Mesenchymal stem cell (in vitro differentiated cells and primary cell): ENCODE data around the gene ZBTB12.

Experiments used
- DNase-seq: peaks from one replicate; pipeline ENCODE4 v3.0.0-alpha.2; 2013
- H2AFZ ChIP-seq: one replicate; pipeline ENCODE4 v1.6.1; 2013; ENCODE audit warnings: low read depth, mild to moderate bottlenecking, control low read depth, inconsistent platforms, low read length, moderate library complexity
- H2AK5ac ChIP-seq: 2 replicates; pipeline ENCODE4 v1.6.1; 2013; ENCODE audit warnings: low read length, moderate library complexity, mild to moderate bottlenecking, inconsistent platforms; ENCODE audit not compliant: severe bottlenecking
- H2BK120ac ChIP-seq: one replicate; pipeline ENCODE4 v1.6.1; 2013; ENCODE audit warnings: low read depth, mild to moderate bottlenecking, inconsistent platforms, low read length, moderate library complexity
- H2BK12ac ChIP-seq, 2 experiments: one replicate each; pipeline ENCODE4 v1.6.1; 2013; ENCODE audit warnings: inconsistent platforms in 2 of 2, low read length in 2 of 2, mild to moderate bottlenecking in 2 of 2, moderate library complexity in 2 of 2, control low read depth in 1 of 2
- H2BK15ac ChIP-seq: one replicate; pipeline ENCODE4 v1.6.1; 2013; ENCODE audit warnings: mild to moderate bottlenecking, low read depth, inconsistent platforms; ENCODE audit not compliant: poor library complexity, severe bottlenecking
- H2BK5ac ChIP-seq: 2 replicates; pipeline ENCODE4 v1.6.1; 2013; ENCODE audit warnings: low read depth, mild to moderate bottlenecking, low read length, control low read depth, inconsistent platforms; ENCODE audit not compliant: poor library complexity, severe bottlenecking
- H3K14ac ChIP-seq, 2 experiments: one replicate each; pipeline ENCODE4 v1.6.1; 2013; ENCODE audit warnings: inconsistent platforms in 2 of 2, low read length in 2 of 2, control low read depth in 1 of 2, mild to moderate bottlenecking in 1 of 2, moderate library complexity in 1 of 2
- H3K18ac ChIP-seq, 2 experiments: one replicate each; pipeline ENCODE4 v1.6.1; 2013; ENCODE audit warnings: inconsistent platforms in 2 of 2, low read length in 2 of 2, control low read depth in 1 of 2, low read depth in 1 of 2, mild to moderate bottlenecking in 1 of 2
- H3K23ac ChIP-seq, 2 experiments: one replicate each; pipeline ENCODE4 v1.6.1; 2013; ENCODE audit warnings: inconsistent platforms in 2 of 2, low read length in 2 of 2, mild to moderate bottlenecking in 2 of 2, moderate library complexity in 2 of 2, control low read depth in 1 of 2
- H3K27ac ChIP-seq: 2 replicates; pipeline ENCODE4 v1.5.1; 2013; ENCODE audit warnings: mild to moderate bottlenecking, moderate library complexity, low read length, control low read depth, inconsistent platforms; ENCODE audit not compliant: poor library complexity, severe bottlenecking
- H3K27me3 ChIP-seq, 2 experiments: 2 replicates each; pipeline versions ENCODE4 v1.6.1 to v1.7.0; 2013; ENCODE audit warnings: low read length in 2 of 2, mild to moderate bottlenecking in 2 of 2, moderate library complexity in 2 of 2, control low read depth in 1 of 2, inconsistent platforms in 1 of 2; ENCODE audit not compliant: control insufficient read depth in 1 of 2, insufficient read depth in 1 of 2
- H3K36me3 ChIP-seq, 2 experiments: 2 replicates each; pipeline versions ENCODE4 v1.6.1 to v1.7.0; 2013; ENCODE audit warnings: low read length in 2 of 2, control low read depth in 1 of 2, inconsistent platforms in 1 of 2, low read depth in 1 of 2, mild to moderate bottlenecking in 1 of 2; ENCODE audit not compliant: insufficient read depth in 2 of 2, control insufficient read depth in 1 of 2
- H3K4ac ChIP-seq, 2 experiments: one replicate each; pipeline ENCODE4 v1.6.1; 2013; ENCODE audit warnings: inconsistent platforms in 2 of 2, low read length in 2 of 2, mild to moderate bottlenecking in 2 of 2, moderate library complexity in 2 of 2, control low read depth in 1 of 2, low read depth in 1 of 2
- H3K4me1 ChIP-seq: 2 replicates; pipeline ENCODE4 v1.6.1; 2013; ENCODE audit warnings: low read depth, low read length, control low read depth; ENCODE audit not compliant: control insufficient read depth, insufficient read depth
- H3K4me2 ChIP-seq: 2 replicates; pipeline ENCODE4 v1.6.1; 2013; ENCODE audit warnings: low read length, mild to moderate bottlenecking, inconsistent platforms; ENCODE audit not compliant: poor library complexity, severe bottlenecking
- H3K4me3 ChIP-seq, 2 experiments: 2 replicates each; pipeline versions ENCODE4 v1.5.1 to v1.7.0; 2013; ENCODE audit warnings: low read length in 2 of 2, mild to moderate bottlenecking in 2 of 2, control low read depth in 1 of 2, low read depth in 1 of 2; ENCODE audit not compliant: insufficient read depth in 1 of 2
- H3K79me1 ChIP-seq: replicated peaks from 2 replicates; pipeline ENCODE4 v1.6.1; 2013; ENCODE audit warnings: mild to moderate bottlenecking, control low read depth, low read length, inconsistent platforms; ENCODE audit not compliant: poor library complexity, severe bottlenecking
- H3K9ac ChIP-seq: 2 replicates; pipeline ENCODE4 v1.7.0; 2013; ENCODE audit warnings: mild to moderate bottlenecking, low read length, moderate library complexity
- H3K9me3 ChIP-seq: 2 replicates; pipeline ENCODE4 v1.7.0; 2013; ENCODE audit warnings: mild to moderate bottlenecking, low read length; ENCODE audit not compliant: control insufficient read depth
- H4K8ac ChIP-seq: one replicate; pipeline ENCODE4 v1.6.1; 2013; ENCODE audit warnings: inconsistent platforms, mild to moderate bottlenecking, low read length, moderate library complexity
- H4K91ac ChIP-seq: one replicate; pipeline ENCODE4 v1.6.1; 2013; ENCODE audit warnings: mild to moderate bottlenecking, low read length, inconsistent platforms
- WGBS: methylation state at CpG from one replicate; pipeline ENCODE4 v1.1.7; 2013; ENCODE audit warnings: mixed read lengths; 5-methylcytosine and 5-hydroxymethylcytosine counted together

The ZBTB12 gene

DNA sequence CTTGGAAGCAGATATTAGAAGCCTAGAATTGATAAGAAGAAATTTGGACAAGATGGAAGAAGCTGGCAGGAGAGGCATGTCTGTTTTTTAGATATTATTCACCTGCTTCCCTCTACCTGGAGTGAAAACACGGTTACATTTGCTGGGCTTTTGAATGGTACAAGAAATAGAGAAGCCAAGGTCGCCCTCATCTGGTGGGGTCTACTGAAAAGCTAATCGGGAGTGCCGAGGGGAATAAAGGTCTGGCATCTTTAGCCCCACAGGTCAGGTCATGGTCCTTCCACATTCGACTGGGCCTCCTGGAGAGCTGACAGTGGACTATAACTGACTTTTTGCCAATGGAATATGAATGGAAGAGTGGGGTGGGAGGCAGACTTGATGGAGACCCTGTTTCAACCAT, 21.1 kb upstream of the ZBTB12 start:
- H3K27me3 ChIP-seq = peaks cover 0 to 7% of the 10 kb centered on the region in 2 experiments
- no peak overlapping the region for H3K4ac ChIP-seq
- H3K4me2 ChIP-seq = no peak overlapping the region
- no peak overlapping the region for H2AK5ac ChIP-seq
- no peaks in the 10 kb centered on the region for H3K9me3 ChIP-seq
- H3K9ac ChIP-seq = no peak overlapping the region
- H3K36me3 ChIP-seq = no peaks in the 10 kb centered on the region
- no peak overlapping the region for H3K27ac ChIP-seq
- no peak overlapping the region for H2AFZ ChIP-seq
- no peak overlapping the region for H4K91ac ChIP-seq
- H2BK5ac ChIP-seq = no peak overlapping the region
- no peak overlapping the region for H2BK12ac ChIP-seq
- no peak overlapping the region for H3K23ac ChIP-seq
- peaks cover 1% of the 10 kb centered on the region for H3K4me1 ChIP-seq
- H3K18ac ChIP-seq = no peak overlapping the region
- H3K4me3 ChIP-seq = no peak overlapping the region
- no peak overlapping the region for H2BK120ac ChIP-seq
- no peak overlapping the region for H3K14ac ChIP-seq
- no peak overlapping the region for H2BK15ac ChIP-seq
- no peaks in the 10 kb centered on the region for H3K79me1 ChIP-seq
- no peak for DNase-seq
- no peak overlapping the region for H4K8ac ChIP-seq
- WGBS = 27% methylated on average over 5 of the region's 5 CpGs

- no peak overlapping the region for H3K4me3 ChIP-seq
- H4K91ac ChIP-seq = no peak overlapping the region
- H2AK5ac ChIP-seq = no peak overlapping the region
- no peak overlapping the region for H3K14ac ChIP-seq
- H3K79me1 ChIP-seq = no peaks in the 10 kb centered on the region
- no peak overlapping the region for H3K4me2 ChIP-seq
- no peak overlapping the region for H3K4ac ChIP-seq
- no peak for DNase-seq
- WGBS = 80% methylated on average over 2 of the region's 2 CpGs
- H3K27me3 ChIP-seq = no peaks in the 10 kb centered on the region
- H3K36me3 ChIP-seq = no peaks in the 10 kb centered on the region
- H3K9me3 ChIP-seq = no peaks in the 10 kb centered on the region
- no peak overlapping the region for H2BK12ac ChIP-seq
- H3K4me1 ChIP-seq = no peaks in the 10 kb centered on the region
- no peak overlapping the region for H2AFZ ChIP-seq
- H2BK5ac ChIP-seq = no peak overlapping the region
- H3K23ac ChIP-seq = no peak overlapping the region
- H4K8ac ChIP-seq = no peak overlapping the region
- no peak overlapping the region for H2BK15ac ChIP-seq
- H3K27ac ChIP-seq = no peak overlapping the region
- H3K9ac ChIP-seq = no peak overlapping the region
- H2BK120ac ChIP-seq = no peak overlapping the region
- no peak overlapping the region for H3K18ac ChIP-seq
These were observed 18.9 kb upstream of the ZBTB12 start for GRCh38 chr6:31920811-31921210.

DNA sequence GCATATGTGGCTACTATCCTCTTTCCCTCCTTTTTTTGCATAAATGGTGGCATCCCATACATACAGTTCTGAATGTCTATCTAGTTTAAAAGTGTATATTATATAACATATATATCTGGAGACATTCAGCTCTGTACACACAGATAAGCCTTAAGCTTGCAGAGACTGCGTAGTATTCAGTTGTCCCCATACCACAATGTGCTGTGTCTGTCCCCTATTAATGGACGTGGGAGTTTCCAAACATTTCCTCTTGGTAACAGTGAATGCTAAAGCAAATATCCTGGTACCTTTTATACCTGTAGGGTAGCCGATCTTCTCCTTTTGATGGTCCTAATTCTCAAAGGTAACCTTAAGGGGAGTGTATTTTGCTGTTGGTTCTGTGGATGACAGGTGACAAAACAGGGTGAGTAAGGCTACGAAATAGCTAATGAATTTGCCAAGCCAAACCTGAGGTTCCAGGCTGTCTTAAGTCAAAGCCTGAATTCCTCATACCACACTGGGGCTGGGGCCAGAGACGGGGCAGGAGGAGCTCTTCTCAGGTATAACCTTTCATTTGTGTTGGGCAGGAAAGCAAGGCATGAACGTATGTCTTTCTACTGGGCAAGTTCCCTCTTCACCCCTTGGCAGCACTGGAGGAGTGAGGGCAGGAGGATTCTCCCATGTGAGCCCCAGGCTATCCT, 17.9 kb upstream of the ZBTB12 start:
- no peak overlapping the region for H2AK5ac ChIP-seq
- no peaks in the 10 kb centered on the region for H3K36me3 ChIP-seq
- no peak overlapping the region for H4K91ac ChIP-seq
- H2BK15ac ChIP-seq = no peak overlapping the region
- H3K14ac ChIP-seq = no peak overlapping the region
- no peak overlapping the region for H3K4ac ChIP-seq
- H2AFZ ChIP-seq = no peak overlapping the region
- H3K79me1 ChIP-seq = no peaks in the 10 kb centered on the region
- no peak overlapping the region for H3K9ac ChIP-seq
- no peak overlapping the region for H2BK12ac ChIP-seq
- no peaks in the 10 kb centered on the region for H3K27me3 ChIP-seq
- H4K8ac ChIP-seq = no peak overlapping the region
- H2BK5ac ChIP-seq = no peak overlapping the region
- no peak overlapping the region for H3K23ac ChIP-seq
- no peak overlapping the region for H2BK120ac ChIP-seq
- H3K18ac ChIP-seq = no peak overlapping the region
- H3K27ac ChIP-seq = no peak overlapping the region
- no peaks in the 10 kb centered on the region for H3K9me3 ChIP-seq
- no peaks in the 10 kb centered on the region for H3K4me1 ChIP-seq
- no peak for DNase-seq
- 91% methylated on average over 6 of the region's 6 CpGs for WGBS
- H3K4me2 ChIP-seq = no peak overlapping the region
- no peak overlapping the region for H3K4me3 ChIP-seq

- H2BK15ac ChIP-seq = no peak overlapping the region
- no peak overlapping the region for H3K18ac ChIP-seq
- no peaks in the 10 kb centered on the region for H3K4me1 ChIP-seq
- no peak overlapping the region for H3K4me3 ChIP-seq
- H3K9ac ChIP-seq = no peak overlapping the region
- no peak overlapping the region for H3K4me2 ChIP-seq
- no peak overlapping the region for H3K14ac ChIP-seq
- 98% methylated on average over 8 of the region's 8 CpGs for WGBS
- H2AFZ ChIP-seq = no peak overlapping the region
- no peak overlapping the region for H2BK120ac ChIP-seq
- H3K27ac ChIP-seq = no peak overlapping the region
- no peaks in the 10 kb centered on the region for H3K79me1 ChIP-seq
- no peak overlapping the region for H2AK5ac ChIP-seq
- no peak overlapping the region for H3K23ac ChIP-seq
- no peak overlapping the region for H2BK5ac ChIP-seq
- no peak for DNase-seq
- H3K36me3 ChIP-seq = no peaks in the 10 kb centered on the region
- no peaks in the 10 kb centered on the region for H3K27me3 ChIP-seq
- H4K8ac ChIP-seq = no peak overlapping the region
- no peak overlapping the region for H3K4ac ChIP-seq
- H4K91ac ChIP-seq = no peak overlapping the region
- no peak overlapping the region for H2BK12ac ChIP-seq
- no peaks in the 10 kb centered on the region for H3K9me3 ChIP-seq
These were observed 16.3 kb upstream of the ZBTB12 start for GRCh38 chr6:31918069-31918720.
